Astrocyte (in vitro differentiated cells and primary cell): ENCODE measurements around the gene TCEA2. TPM values are rescaled to one million over a fixed set of nuclear protein-coding genes. Genes with fewer than 3 reads are reported as not detected.
A peak's percentile ranks its signal among the peaks of the same experiment; 100 is the strongest.

Experiments
- DNase-seq: peaks from one replicate; pipeline ENCODE4 v3.0.0-alpha.2; 2010; ENCODE audit warnings: low read depth
- FAIRE-seq: peaks from 2 replicates; lab custom pipeline; 2011; peaks lifted over from hg19 to GRCh38; lab: Jason Lieb, UNC
- H2AFZ ChIP-seq: 2 replicates; pipeline ENCODE4 v1.6.0; 2012; ENCODE audit warnings: low read depth, low read length, inconsistent platforms
- H3K27ac ChIP-seq: 2 replicates; pipeline ENCODE4 v1.5.1; 2011; ENCODE audit warnings: low read depth, low read length, inconsistent platforms
- H3K27me3 ChIP-seq: 2 replicates; pipeline ENCODE4 v1.6.0; 2011; ENCODE audit warnings: low read length, inconsistent platforms; ENCODE audit not compliant: insufficient read depth
- H3K36me3 ChIP-seq: 2 replicates; pipeline ENCODE4 v1.5.1; 2011; ENCODE audit warnings: low read length, inconsistent platforms; ENCODE audit not compliant: insufficient read depth
- H3K4me1 ChIP-seq: 2 replicates; pipeline ENCODE4 v1.5.1; 2011; ENCODE audit warnings: low read length, inconsistent platforms; ENCODE audit not compliant: insufficient read depth
- H3K4me2 ChIP-seq: 2 replicates; pipeline ENCODE4 v1.6.0; 2012; ENCODE audit warnings: low read length, inconsistent platforms
- H3K4me3 ChIP-seq: 2 replicates; pipeline ENCODE4 v1.5.1; 2011; ENCODE audit warnings: low read depth, mild to moderate bottlenecking, low read length, inconsistent platforms; ENCODE audit not compliant: insufficient read depth
- H3K79me2 ChIP-seq: 2 replicates; pipeline ENCODE4 v1.6.0; 2012; ENCODE audit warnings: mild to moderate bottlenecking, low read length, inconsistent platforms; ENCODE audit not compliant: insufficient read depth
- H3K9ac ChIP-seq: 2 replicates; pipeline ENCODE4 v1.6.0; 2012; ENCODE audit warnings: mild to moderate bottlenecking, low read length, inconsistent platforms
- H3K9me3 ChIP-seq: 2 replicates; pipeline ENCODE4 v1.5.1; 2012; ENCODE audit warnings: low read depth, mild to moderate bottlenecking, low read length, inconsistent platforms; ENCODE audit not compliant: insufficient read depth
- H4K20me1 ChIP-seq: 2 replicates; pipeline ENCODE4 v1.6.0; 2012; ENCODE audit warnings: low read length, inconsistent platforms; ENCODE audit not compliant: insufficient read depth
- H3K27ac Mint-ChIP-seq: one replicate; pipeline ENCODE4 v1.8.0; 2021; ENCODE audit warnings: mild to moderate bottlenecking, mixed read lengths; ENCODE audit not compliant: unreplicated experiment
- H3K27me3 Mint-ChIP-seq: one replicate; pipeline ENCODE4 v1.8.0; 2021; ENCODE audit warnings: low read depth, mixed read lengths; ENCODE audit not compliant: unreplicated experiment
- H3K36me3 Mint-ChIP-seq: one replicate; pipeline ENCODE4 v1.8.0; 2021; ENCODE audit warnings: low read depth, mixed read lengths; ENCODE audit not compliant: unreplicated experiment
- H3K4me1 Mint-ChIP-seq: one replicate; pipeline ENCODE4 v1.8.0; 2021; ENCODE audit warnings: low read depth, mixed read lengths; ENCODE audit not compliant: unreplicated experiment
- H3K4me3 Mint-ChIP-seq: one replicate; pipeline ENCODE4 v1.8.0; 2021; ENCODE audit warnings: mild to moderate bottlenecking, moderate library complexity, mixed read lengths; ENCODE audit not compliant: unreplicated experiment
- H3K9me3 Mint-ChIP-seq: one replicate; pipeline ENCODE4 v1.8.0; 2021; ENCODE audit warnings: mild to moderate bottlenecking, mixed read lengths; ENCODE audit not compliant: unreplicated experiment
- CTCF ChIP-seq: IDR thresholded peaks from 2 replicates; pipeline ENCODE4 v1.5.1; 2011; ENCODE audit warnings: low read depth, mild to moderate bottlenecking, inconsistent platforms, low read length, moderate library complexity; ENCODE audit not compliant: insufficient read depth
- EZH2 ChIP-seq: IDR thresholded peaks from 2 replicates; pipeline ENCODE4 v1.6.1; 2012; ENCODE audit warnings: mild to moderate bottlenecking, low read length, inconsistent platforms; ENCODE audit not compliant: insufficient read depth
- total RNA-seq: library from RNA; stranded (reverse); gene quantifications from 2 replicates; pipeline ENCODE4 v1.2.1, GENCODE V29; 2021

Gene TCEA2
- total RNA-seq, 1 donor from 2014 or later = 53.1 TPM

- FAIRE-seq = no peak
- Mint-ChIP-seq H3K4me3 (peak overlapping the region; percentile 74), H3K27ac (peak overlapping the region; percentile 84), H3K9me3 (no peaks in the 10 kb centered on the region), H3K27me3 (no peaks in the 10 kb centered on the region), H3K36me3 (peaks cover 4% of the 10 kb centered on the region), H3K4me1 (peaks cover 18% of the 10 kb centered on the region)
- Histone ChIP-seq H3K4me3 (no peak overlapping the region), H3K4me2 (peak overlapping the region; percentile 38), H3K9me3 (no peaks in the 10 kb centered on the region), H2AFZ (no peak overlapping the region), H3K9ac (no peak overlapping the region), H3K27me3 (no peaks in the 10 kb centered on the region), H4K20me1 (peaks cover 32% of the 10 kb centered on the region), H3K36me3 (no peaks in the 10 kb centered on the region), H3K27ac (no peak overlapping the region), H3K79me2 (peaks cover 5% of the 10 kb centered on the region), H3K4me1 (peaks cover 31% of the 10 kb centered on the region)
- TF ChIP-seq CTCF (no peak), EZH2 (no peak)
- peak; percentile 77 for DNase-seq
Observed at GRCh38 chr20:64065974-64066343, 3.0 kb downstream of the TCEA2 start.

- H3K4me2 ChIP-seq = no peak overlapping the region
- Mint-ChIP-seq H3K4me3 (no peak overlapping the region), H3K27ac (no peak overlapping the region), H3K4me1 (peaks cover 18% of the 10 kb centered on the region), H3K9me3 (no peaks in the 10 kb centered on the region), H3K36me3 (peaks cover 4% of the 10 kb centered on the region), H3K27me3 (no peaks in the 10 kb centered on the region)
- no peak overlapping the region for H3K27ac ChIP-seq
- no peaks in the 10 kb centered on the region for H3K36me3 ChIP-seq
- DNase-seq (no peak), FAIRE-seq (no peak)
- H2AFZ ChIP-seq = no peak overlapping the region
- H3K79me2 ChIP-seq = peaks cover 5% of the 10 kb centered on the region
- peaks cover 32% of the 10 kb centered on the region for H4K20me1 ChIP-seq
- H3K4me1 ChIP-seq = peaks cover 30% of the 10 kb centered on the region
- TF ChIP-seq EZH2 = no peak
- TF ChIP-seq CTCF = no peak
- H3K27me3 ChIP-seq = no peaks in the 10 kb centered on the region
- no peaks in the 10 kb centered on the region for H3K9me3 ChIP-seq
- H3K9ac ChIP-seq = no peak overlapping the region
- H3K4me3 ChIP-seq = no peak overlapping the region
Observed at GRCh38 chr20:64067005-64067632, 4.1 kb downstream of the TCEA2 start.

GRCh38 chr20:64067733-64068307 lies 4.8 kb downstream of the TCEA2 start:
- H4K20me1 ChIP-seq = peaks cover 32% of the 10 kb centered on the region
- H3K27ac ChIP-seq = no peak overlapping the region
- peaks cover 5% of the 10 kb centered on the region for H3K79me2 ChIP-seq
- no peak overlapping the region for H3K27ac Mint-ChIP-seq
- no peak overlapping the region for H3K9ac ChIP-seq
- no peaks in the 10 kb centered on the region for H3K27me3 ChIP-seq
- H3K4me3 Mint-ChIP-seq = no peak overlapping the region
- H3K4me1 ChIP-seq = peaks cover 24% of the 10 kb centered on the region
- H3K4me1 Mint-ChIP-seq = peaks cover 18% of the 10 kb centered on the region
- H3K4me3 ChIP-seq = no peak overlapping the region
- no peaks in the 10 kb centered on the region for H3K27me3 Mint-ChIP-seq
- no peaks in the 10 kb centered on the region for H3K9me3 Mint-ChIP-seq
- no peak overlapping the region for H2AFZ ChIP-seq
- no peak overlapping the region for H3K4me2 ChIP-seq
- no peaks in the 10 kb centered on the region for H3K36me3 ChIP-seq
- no peak for FAIRE-seq
- H3K9me3 ChIP-seq = no peaks in the 10 kb centered on the region
- no peak for DNase-seq
- TF ChIP-seq EZH2 (no peak), CTCF (no peak)
- peaks cover 4% of the 10 kb centered on the region for H3K36me3 Mint-ChIP-seq
